ENCODE data around the gene GUCY2D. TPM values are rescaled to one million over a fixed set of nuclear protein-coding genes. Genes with fewer than 3 reads are reported as not detected.

GUCY2D gene
- total and polyA plus RNA-seq, 2 experiments from 2014 or later: 0.22 TPM; not detected in 1

DNA sequence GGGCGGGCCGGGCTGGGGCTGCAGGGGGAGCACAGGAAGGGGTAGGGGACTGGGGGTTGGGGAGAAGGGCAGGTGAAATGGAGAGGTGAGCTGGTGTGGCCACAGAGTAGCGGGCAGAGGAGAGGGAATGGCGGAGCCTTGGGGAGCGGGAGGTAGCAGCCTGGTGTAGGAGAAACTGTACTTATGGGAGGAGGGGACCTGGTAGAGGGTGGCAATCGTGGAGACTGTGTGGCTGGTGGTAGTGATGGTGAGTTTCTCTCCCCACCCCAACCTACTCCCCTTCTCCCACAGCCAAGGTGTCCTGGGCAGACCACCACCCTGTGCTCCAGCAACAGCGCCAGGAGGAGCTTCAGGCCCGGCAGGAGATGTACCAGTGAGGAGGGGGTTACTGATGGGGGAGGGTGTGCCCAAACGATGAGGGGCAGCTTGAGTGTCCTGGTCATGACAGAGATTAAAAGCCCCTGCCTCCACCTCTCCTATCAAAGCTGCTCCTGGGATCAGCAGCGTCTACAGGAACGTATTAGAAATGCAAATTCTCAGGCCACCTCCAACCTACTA is 37.3 kb downstream of the GUCY2D start:
- Histone ChIP-seq H3F3A (ENCODE audit: insufficient read depth) (peaks cover 24% of the 10 kb centered on the region), H3K4me1 (ENCODE audit: insufficient read depth) (peaks cover 14% of the 10 kb centered on the region), H3K36me3 (ENCODE audit: low read depth) (no peaks in the 10 kb centered on the region), H3K9me3 (ENCODE audit: low read depth) (no peaks in the 10 kb centered on the region), H3K79me2 (ENCODE audit: insufficient read depth) (no peaks in the 10 kb centered on the region), H4K20me1 (ENCODE audit: insufficient read depth) (no peaks in the 10 kb centered on the region), H3K27me3 (replicated peaks; ENCODE audit: insufficient read depth) (peaks cover 6% of the 10 kb centered on the region; the same call in 1 of the 2 replicates), H3K9ac (no peak overlapping the region), H3K4me2 (ENCODE audit: unreplicated experiment) (no peak overlapping the region), H3K9me2 (ENCODE audit: insufficient read depth) (no peaks in the 10 kb centered on the region), H3K27ac (no peak overlapping the region), H3K4me3 (no peak overlapping the region), H2AFZ (no peak overlapping the region)
- in situ Hi-C loops (cut with MboI): no loop called here
- 51 to 52% methylated on average over 8 to 11 of the region's 11 CpGs for WGBS, 2 experiments (ENCODE audit: low coverage in 1 of 2, low lambda C conversion rate in 2 of 2, missing lambda C conversion rate in 2 of 2)
- TF ChIP-seq EZH2 (IDR thresholded peaks at IDR 0.05; ENCODE audit: insufficient read depth, poor library complexity, severe bottlenecking) (no peak), EZH2phosphoT487 (IDR thresholded peaks at IDR 0.05; ENCODE audit: insufficient read depth, low read depth) (no peak)
- no peak for DNase-seq

GRCh38 chr17:8041249-8041928 is 39.0 kb downstream of the GUCY2D start:
- peaks cover 14% of the 10 kb centered on the region for H3K4me1 ChIP-seq (ENCODE audit: insufficient read depth)
- peak; percentile 78 for DNase-seq
- H3K9me2 ChIP-seq (ENCODE audit: insufficient read depth): no peaks in the 10 kb centered on the region
- peaks cover 5% of the 10 kb centered on the region for H3K27me3 ChIP-seq (replicated peaks; ENCODE audit: insufficient read depth)
- no peaks in the 10 kb centered on the region for H3K79me2 ChIP-seq (ENCODE audit: insufficient read depth)
- TF ChIP-seq EZH2 (IDR thresholded peaks at IDR 0.05; ENCODE audit: insufficient read depth, poor library complexity, severe bottlenecking) (no peak), EZH2phosphoT487 (IDR thresholded peaks at IDR 0.05; ENCODE audit: insufficient read depth, low read depth) (no peak)
- in situ Hi-C loops (cut with MboI): no loop called here
- H4K20me1 ChIP-seq (ENCODE audit: insufficient read depth): no peaks in the 10 kb centered on the region
- peak overlapping the region; percentile 54 for H3K27ac ChIP-seq
- H3K4me2 ChIP-seq (ENCODE audit: unreplicated experiment): peak overlapping the region; percentile 51
- H3F3A ChIP-seq (ENCODE audit: insufficient read depth): peaks cover 24% of the 10 kb centered on the region
- WGBS, 2 experiments (ENCODE audit: low coverage in 1 of 2, low lambda C conversion rate in 2 of 2, missing lambda C conversion rate in 2 of 2): 58% methylated on average over 8 of the region's 8 CpGs
- H3K36me3 ChIP-seq (ENCODE audit: low read depth): no peaks in the 10 kb centered on the region
- no peaks in the 10 kb centered on the region for H3K9me3 ChIP-seq (ENCODE audit: low read depth)
- peak overlapping the region; percentile 5; the same call in 1 of the 2 replicates for H3K4me3 ChIP-seq
- H3K9ac ChIP-seq: no peak overlapping the region
- peak overlapping the region; percentile 55 for H2AFZ ChIP-seq

- no peak for DNase-seq
- Histone ChIP-seq H3K4me2 (ENCODE audit: unreplicated experiment) (no peak overlapping the region), H3K4me3 (no peak overlapping the region), H3K79me2 (ENCODE audit: insufficient read depth) (no peaks in the 10 kb centered on the region), H4K20me1 (ENCODE audit: insufficient read depth) (no peaks in the 10 kb centered on the region), H3K4me1 (ENCODE audit: insufficient read depth) (peaks cover 14% of the 10 kb centered on the region), H3K36me3 (ENCODE audit: low read depth) (no peaks in the 10 kb centered on the region), H3K27me3 (replicated peaks; ENCODE audit: insufficient read depth) (peaks cover 10% of the 10 kb centered on the region), H2AFZ (no peak overlapping the region), H3K9ac (no peak overlapping the region), H3K27ac (no peak overlapping the region), H3F3A (ENCODE audit: insufficient read depth) (peaks cover 24% of the 10 kb centered on the region), H3K9me3 (ENCODE audit: low read depth) (no peaks in the 10 kb centered on the region), H3K9me2 (ENCODE audit: insufficient read depth) (no peaks in the 10 kb centered on the region)
- in situ Hi-C loops (cut with MboI): no loop called here
- TF ChIP-seq EZH2 (IDR thresholded peaks at IDR 0.05; ENCODE audit: insufficient read depth, poor library complexity, severe bottlenecking) (no peak), EZH2phosphoT487 (IDR thresholded peaks at IDR 0.05; ENCODE audit: insufficient read depth, low read depth) (no peak)
Observed at GRCh38 chr17:8041979-8042378, 39.6 kb downstream of the GUCY2D start.

DNA sequence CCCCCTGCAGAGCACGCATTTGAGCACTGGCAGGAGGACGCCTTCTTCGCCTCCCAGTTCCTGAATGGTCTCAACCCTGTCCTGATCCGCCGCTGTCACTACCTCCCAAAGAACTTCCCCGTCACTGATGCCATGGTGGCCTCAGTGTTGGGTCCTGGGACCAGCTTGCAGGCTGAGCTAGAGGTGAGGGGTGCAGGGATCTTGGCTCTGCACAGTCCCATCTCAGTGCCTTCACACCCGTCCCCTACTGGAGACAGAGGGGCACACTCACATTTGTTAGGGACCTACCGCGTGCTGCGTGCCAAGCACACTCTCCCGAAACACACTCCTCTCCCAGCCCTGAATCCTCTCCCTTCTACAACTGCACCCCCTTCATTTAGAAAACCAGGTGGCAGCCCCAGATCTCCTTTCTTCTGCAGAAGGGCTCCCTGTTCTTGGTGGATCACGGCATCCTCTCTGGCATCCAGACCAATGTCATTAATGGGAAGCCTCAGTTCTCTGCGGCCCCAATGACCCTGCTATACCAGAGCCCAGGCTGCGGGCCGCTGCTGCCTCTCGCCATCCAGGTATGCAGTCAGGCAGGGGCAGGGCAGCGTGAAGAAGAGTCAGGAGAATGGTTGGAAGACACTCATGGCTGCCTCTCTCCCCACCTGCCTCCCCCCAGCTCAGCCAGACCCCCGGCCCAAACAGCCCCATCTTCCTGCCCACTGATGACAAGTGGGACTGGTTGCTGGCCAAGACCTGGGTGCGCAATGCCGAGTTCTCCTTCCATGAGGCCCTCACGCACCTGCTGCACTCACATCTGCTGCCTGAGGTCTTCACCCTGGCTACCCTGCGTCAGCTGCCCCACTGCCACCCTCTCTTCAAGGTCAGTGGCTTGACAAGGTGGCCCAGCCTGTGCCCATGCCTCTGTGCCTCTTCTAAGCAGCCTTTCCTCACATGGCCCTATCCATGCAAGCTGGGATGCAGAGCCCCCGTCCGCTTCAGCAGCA is 42.7 kb downstream of the GUCY2D start:
- peaks cover 14% of the 10 kb centered on the region for H3K4me1 ChIP-seq (ENCODE audit: insufficient read depth)
- no peaks in the 10 kb centered on the region for H3K9me2 ChIP-seq (ENCODE audit: insufficient read depth)
- no peaks in the 10 kb centered on the region for H3K36me3 ChIP-seq (ENCODE audit: low read depth)
- H3F3A ChIP-seq (ENCODE audit: insufficient read depth): peaks cover 20% of the 10 kb centered on the region
- no peak overlapping the region for H3K4me2 ChIP-seq (ENCODE audit: unreplicated experiment)
- H3K27ac ChIP-seq: no peak overlapping the region
- H3K27me3 ChIP-seq (replicated peaks; ENCODE audit: insufficient read depth): peaks cover 10% of the 10 kb centered on the region
- TF ChIP-seq EZH2phosphoT487 (IDR thresholded peaks at IDR 0.05; ENCODE audit: insufficient read depth, low read depth) (no peak), EZH2 (IDR thresholded peaks at IDR 0.05; ENCODE audit: insufficient read depth, poor library complexity, severe bottlenecking) (no peak)
- WGBS, 2 experiments (ENCODE audit: low coverage in 1 of 2, low lambda C conversion rate in 2 of 2, missing lambda C conversion rate in 2 of 2): 52 to 60% methylated on average over 22 to 23 of the region's 24 CpGs
- DNase-seq: no peak
- no peak overlapping the region for H3K9ac ChIP-seq
- in situ Hi-C loops (cut with MboI): no loop called here
- no peaks in the 10 kb centered on the region for H3K9me3 ChIP-seq (ENCODE audit: low read depth)
- no peaks in the 10 kb centered on the region for H4K20me1 ChIP-seq (ENCODE audit: insufficient read depth)
- no peaks in the 10 kb centered on the region for H3K79me2 ChIP-seq (ENCODE audit: insufficient read depth)
- no peak overlapping the region for H3K4me3 ChIP-seq
- no peak overlapping the region for H2AFZ ChIP-seq

Data from GM23248 (cell line).